Fibroblast of mammary gland (primary cell): ENCODE measurements around the gene MICAL2.
A peak's percentile ranks its signal among the peaks of the same experiment; 100 is the strongest.

ENCODE experiments used
- DNase-seq: peaks from one replicate; pipeline ENCODE4 v3.0.0-alpha.2; 2010; ENCODE audit warnings: low read depth
- H3K4me3 ChIP-seq: 2 replicates; pipeline ENCODE4 v1.5.1; 2011; ENCODE audit warnings: low read depth, mild to moderate bottlenecking, low read length, moderate library complexity; ENCODE audit not compliant: control insufficient read depth
- CTCF ChIP-seq: conservative IDR thresholded peaks from 2 replicates; pipeline ENCODE4 v1.5.1; 2011; ENCODE audit warnings: low read depth, low read length, inconsistent platforms; ENCODE audit not compliant: control insufficient read depth, insufficient read depth

Gene MICAL2

GRCh38 chr11:12161603-12162350 lies 51.4 kb downstream of the MICAL2 start:
- no peak for DNase-seq
- no peak overlapping the region for H3K4me3 ChIP-seq
- TF ChIP-seq CTCF: no peak

GRCh38 chr11:12162652-12163051 lies 52.3 kb downstream of the MICAL2 start:
- no peak for DNase-seq
- no peak overlapping the region for H3K4me3 ChIP-seq
- no peak for TF ChIP-seq CTCF

GRCh38 chr11:12163181-12163941 lies 53.0 kb downstream of the MICAL2 start:
- H3K4me3 ChIP-seq: no peak overlapping the region
- no peak for TF ChIP-seq CTCF
- DNase-seq: peak; percentile 42

GRCh38 chr11:12164061-12165014 lies 53.9 kb downstream of the MICAL2 start:
- no peak overlapping the region for H3K4me3 ChIP-seq
- no peak for TF ChIP-seq CTCF
- peak; percentile 84 for DNase-seq

GRCh38 chr11:12165237-12165875 lies 55.0 kb downstream of the MICAL2 start:
- DNase-seq: no peak
- H3K4me3 ChIP-seq: no peak overlapping the region
- no peak for TF ChIP-seq CTCF
